IMR-90 (cell line): ENCODE measurements around the gene GPR15LG. TPM values are rescaled to one million over a fixed set of nuclear protein-coding genes. Genes with fewer than 3 reads are reported as not detected.

Experiments
- ATAC-seq: fragments of 200-7000 bp; cut with Tn5 transposase; 2 replicates; pipeline ENCODE4 v1.9.1; 2020; ENCODE audit warnings: low read depth, mild to moderate bottlenecking, moderate library complexity
- BruUV-seq: library from RNA; stranded (reverse); fragments of 400-500 nt; replicated peaks from 2 replicates; lab custom pipeline; 2021; lab: Mats Ljungman, UMichigan
- CTCF ChIA-PET: fragments of 300-600 bp; formaldehyde crosslinking; extraction: SDS; loops from one replicate; lab custom pipeline; 2021; ENCODE audit warnings: antibody characterized with exemption; lab: Yijun Ruan, JAX
- POLR2A ChIA-PET: fragments of 300-600 bp; sonication (Branson Sonifier 250); formaldehyde crosslinking; loops from one replicate; lab custom pipeline; 2022; ENCODE audit warnings: antibody characterized with exemption; ENCODE audit not compliant: unreplicated experiment; lab: Charles Lee
- DNase-seq: peaks from one replicate; pipeline ENCODE4 v3.0.0; 2013
- H2AFZ ChIP-seq: replicated peaks from 2 replicates; pipeline ENCODE3; 2013; ENCODE audit warnings: low read length, mild to moderate bottlenecking; ENCODE audit not compliant: poor library complexity
- H2AK5ac ChIP-seq: 2 replicates; pipeline ENCODE4 v1.6.1; 2013; ENCODE audit warnings: low read depth, low read length, inconsistent platforms
- H2AK9ac ChIP-seq: replicated peaks from 2 replicates; pipeline ENCODE3; 2013; ENCODE audit warnings: mild to moderate bottlenecking, low read depth, low read length, moderate library complexity; ENCODE audit not compliant: poor library complexity
- H2BK120ac ChIP-seq: 2 replicates; pipeline ENCODE4 v1.6.1; 2013; ENCODE audit warnings: low read depth, low read length, inconsistent platforms
- H2BK15ac ChIP-seq: 3 replicates; pipeline ENCODE4 v1.6.1; 2013; ENCODE audit warnings: low read depth, low read length, inconsistent platforms
- H2BK20ac ChIP-seq: 2 replicates; pipeline ENCODE4 v1.6.1; 2013; ENCODE audit warnings: low read depth, mild to moderate bottlenecking, inconsistent platforms, low read length, moderate library complexity
- H2BK5ac ChIP-seq: 2 replicates; pipeline ENCODE4 v1.6.1; 2013; ENCODE audit warnings: mild to moderate bottlenecking, low read depth, low read length, inconsistent platforms; ENCODE audit not compliant: poor library complexity, severe bottlenecking
- H3K14ac ChIP-seq: replicated peaks from 2 replicates; pipeline ENCODE4 v1.6.1; 2013; ENCODE audit warnings: low read depth, low read length, inconsistent platforms
- H3K18ac ChIP-seq: 2 replicates; pipeline ENCODE4 v1.6.1; 2013; ENCODE audit warnings: low read depth, low read length, control low read depth
- H3K23ac ChIP-seq: 2 replicates; pipeline ENCODE4 v1.6.1; 2013; ENCODE audit warnings: low read depth, low read length, inconsistent platforms
- H3K27ac ChIP-seq: 2 replicates; pipeline ENCODE4 v1.5.1; 2013; ENCODE audit warnings: mild to moderate bottlenecking, control low read depth, low read length; ENCODE audit not compliant: insufficient read depth
- H3K27me3 ChIP-seq: 2 replicates; pipeline ENCODE4 v1.6.1; 2013; ENCODE audit warnings: low read length; ENCODE audit not compliant: control insufficient read depth, insufficient read depth
- H3K36me3 ChIP-seq: 2 replicates; pipeline ENCODE4 v1.6.1; 2013; ENCODE audit warnings: low read length, mixed read lengths; ENCODE audit not compliant: control insufficient read depth, insufficient read depth
- H3K4ac ChIP-seq: 2 replicates; pipeline ENCODE4 v1.6.1; 2013; ENCODE audit warnings: low read depth, low read length, inconsistent platforms
- H3K4me1 ChIP-seq: 2 replicates; pipeline ENCODE4 v1.6.1; 2013; ENCODE audit warnings: low read length, mixed read lengths; ENCODE audit not compliant: control insufficient read depth, insufficient read depth
- H3K4me2 ChIP-seq: 2 replicates; pipeline ENCODE4 v1.6.1; 2013; ENCODE audit warnings: low read depth, mild to moderate bottlenecking, control low read depth, low read length, moderate library complexity
- H3K4me3 ChIP-seq: 2 replicates; pipeline ENCODE4 v1.5.1; 2013; ENCODE audit warnings: low read depth, mild to moderate bottlenecking, control low read depth, low read length, moderate library complexity; ENCODE audit not compliant: insufficient read depth
- H3K56ac ChIP-seq: 2 replicates; pipeline ENCODE4 v1.6.1; 2013; ENCODE audit warnings: low read length, inconsistent platforms; ENCODE audit not compliant: insufficient read depth; ENCODE audit errors: extremely low read depth
- H3K79me1 ChIP-seq, 2 experiments: 2 replicates each; pipeline ENCODE4 v1.6.1; 2013; ENCODE audit warnings: low read length in 2 of 2, inconsistent platforms in 1 of 2, low read depth in 1 of 2
- H3K9ac ChIP-seq: 2 replicates; pipeline ENCODE4 v1.6.1; 2013; ENCODE audit warnings: low read depth, low read length, control low read depth
- H3K9me1 ChIP-seq: 2 replicates; pipeline ENCODE4 v1.6.1; 2013; ENCODE audit warnings: low read length, inconsistent platforms; ENCODE audit not compliant: insufficient read depth
- H3K9me3 ChIP-seq: 2 replicates; pipeline ENCODE4 v1.6.1; 2013; ENCODE audit warnings: low read length; ENCODE audit not compliant: control insufficient read depth, insufficient read depth
- H4K20me1 ChIP-seq: 2 replicates; pipeline ENCODE4 v1.6.1; 2013; ENCODE audit warnings: low read length, inconsistent platforms; ENCODE audit not compliant: insufficient read depth
- H4K5ac ChIP-seq: 2 replicates; pipeline ENCODE4 v1.6.1; 2013; ENCODE audit warnings: mild to moderate bottlenecking, low read depth, low read length, control low read depth
- H4K8ac ChIP-seq, 2 experiments: 2 replicates each; pipeline ENCODE4 v1.6.1; 2013; ENCODE audit warnings: low read depth in 2 of 2, low read length in 2 of 2, control low read depth in 1 of 2, inconsistent platforms in 1 of 2
- H4K91ac ChIP-seq: 2 replicates; pipeline ENCODE4 v1.6.1; 2013; ENCODE audit warnings: low read depth, low read length, inconsistent platforms; ENCODE audit not compliant: insufficient read depth
- BHLHE40 ChIP-seq: fragments of 150-350 bp; IDR thresholded peaks from 2 replicates; pipeline ENCODE4 v1.6.1; 2016; ENCODE audit warnings: mild to moderate bottlenecking, low read depth, low read length
- CEBPB ChIP-seq: IDR thresholded peaks from 2 replicates; pipeline ENCODE4 v1.6.1; 2012; ENCODE audit warnings: low read depth, low read length, improper control_type of control experiment
- CHD1 ChIP-seq: IDR thresholded peaks from 2 replicates; pipeline ENCODE4 v1.6.1; 2012; ENCODE audit warnings: low read depth, low read length, improper control_type of control experiment
- CTCF ChIP-seq: conservative IDR thresholded peaks from 2 replicates; pipeline ENCODE4 v1.5.1; 2012; ENCODE audit warnings: mild to moderate bottlenecking, low read depth, low read length, improper control_type of control experiment
- ELK1 ChIP-seq: fragments of 150-350 bp; IDR thresholded peaks from 2 replicates; pipeline ENCODE4 v1.6.1; 2016; ENCODE audit warnings: low read depth, mild to moderate bottlenecking, low read length, moderate library complexity, borderline replicate concordance
- FOS ChIP-seq: fragments of 150-350 bp; IDR thresholded peaks from 2 replicates; pipeline ENCODE4 v1.6.1; 2016; ENCODE audit warnings: low read depth, low read length
- MXI1 ChIP-seq: IDR thresholded peaks from 2 replicates; pipeline ENCODE4 v1.6.1; 2012; ENCODE audit warnings: low read depth, mild to moderate bottlenecking, low read length, moderate library complexity, borderline replicate concordance
- POLR2A ChIP-seq: IDR thresholded peaks from 2 replicates; pipeline ENCODE4 v1.6.1; 2012; ENCODE audit warnings: mild to moderate bottlenecking, low read depth, low read length
- RCOR1 ChIP-seq: IDR thresholded peaks from 2 replicates; pipeline ENCODE4 v1.6.1; 2012; ENCODE audit warnings: mild to moderate bottlenecking, low read length, improper control_type of control experiment; ENCODE audit not compliant: insufficient replicate concordance
- RFX5 ChIP-seq: IDR thresholded peaks from 2 replicates; pipeline ENCODE4 v1.8.0; 2012; ENCODE audit warnings: low read depth, mild to moderate bottlenecking, low read length, moderate library complexity
- SMC3 ChIP-seq: fragments of 150-350 bp; IDR thresholded peaks from 2 replicates; pipeline ENCODE4 v1.6.1; 2016; ENCODE audit warnings: low read depth, mild to moderate bottlenecking, antibody characterized with exemption, low read length, moderate library complexity
- WGBS, 2 experiments: methylation state at CpG; one replicate each; pipeline versions ENCODE4 v1.1.5 to v1.1.7; 2013; ENCODE audit warnings: missing lambda C conversion rate in 2 of 2; ENCODE audit not compliant: insufficient read length in 1 of 2; ENCODE audit errors: extremely low coverage in 2 of 2; 5-methylcytosine and 5-hydroxymethylcytosine counted together
- dilution Hi-C: fragments of 300-500 bp; cut with HindIII; formaldehyde crosslinking; loops from one replicate; pipeline ENCODE4 v1.14.3; 2018; ENCODE audit warnings: low sequenced_read_pairs; ENCODE audit not compliant: unreplicated experiment
- in situ Hi-C: fragments of 300-500 bp; cut with MboI; formaldehyde crosslinking; loops from 3 replicates; pipeline ENCODE4 v1.14.3; 2019; ENCODE audit warnings: low sequenced_read_pairs, inconsistent platforms, mixed read lengths
- intact Hi-C: fragments of 100-400 bp; cut with micrococcal nuclease; formaldehyde crosslinking; loops from 2 replicates; pipeline ENCODE4 v1.10.0; 2022
- polyA plus RNA-seq, 3 experiments: library from polyadenylated mRNA; depleted of rRNA; stranded (reverse); fragments of >200 nt; gene quantifications; 2 replicates each; pipeline ENCODE4 v1.2.3, GENCODE V29; 2012; ENCODE audit warnings: low replicate concordance in 1 of 3
- total RNA-seq: library from RNA; depleted of rRNA; stranded (reverse); fragments of >200 nt; gene quantifications from 2 replicates; pipeline ENCODE4 v1.2.3, GENCODE V29; 2012
- TF ChIP-seq, protein P1 (sequence below): fragments of 150-350 bp; IDR thresholded peaks from 2 replicates; pipeline ENCODE4 v1.6.1; 2017; ENCODE audit warnings: mild to moderate bottlenecking, antibody characterized with exemption, low read length, low read depth

GPR15LG gene
- total and polyA plus RNA-seq, 2 of the 4 experiments (the other 2 are of a cell fraction) = not detected

DNA sequence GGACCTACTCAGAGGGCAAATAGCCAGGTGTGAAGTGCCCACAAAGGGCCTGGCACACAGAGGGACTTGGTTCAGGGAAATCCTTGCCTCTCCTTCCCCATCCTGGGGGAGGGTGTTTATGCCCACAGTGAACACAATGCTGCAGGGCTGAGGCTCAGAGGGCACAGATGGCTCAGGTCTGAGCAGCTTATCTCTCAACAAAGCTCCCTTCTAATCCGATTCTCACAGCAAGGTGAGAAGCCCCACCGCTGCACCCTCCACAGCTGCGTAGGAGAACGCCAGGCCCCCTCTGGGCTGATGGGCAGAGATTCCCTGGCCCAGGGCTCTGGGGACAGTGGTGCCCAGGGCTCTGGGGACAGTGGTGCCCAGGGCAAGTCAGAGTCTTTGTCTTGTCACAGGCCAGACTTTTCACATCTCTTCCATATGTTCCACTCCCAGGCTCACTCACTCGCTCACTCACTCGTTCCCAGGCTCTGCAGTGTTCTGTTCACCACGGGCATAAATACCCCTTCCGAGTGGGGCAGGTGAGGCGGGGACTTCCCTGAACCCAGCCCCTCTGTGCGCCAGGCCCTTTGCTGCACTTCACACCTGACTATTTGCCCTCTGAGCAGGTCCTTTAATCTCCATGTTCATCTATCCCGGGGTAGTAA is 12.1 kb downstream of the GPR15LG start:
- Histone ChIP-seq H3K36me3 (no peaks in the 10 kb centered on the region), H2BK20ac (no peak overlapping the region), H2AK5ac (no peak overlapping the region), H4K20me1 (no peaks in the 10 kb centered on the region), H3K4me3 (no peak overlapping the region), H2AFZ (no peak overlapping the region), H3K14ac (no peak overlapping the region), H3K23ac (no peak overlapping the region), H3K27ac (no peak overlapping the region), H3K4me2 (no peak overlapping the region), H3K4me1 (no peaks in the 10 kb centered on the region), H4K8ac (no peak overlapping the region), H3K9me3 (no peaks in the 10 kb centered on the region), H2AK9ac (no peak overlapping the region), H4K91ac (no peak overlapping the region), H3K27me3 (no peaks in the 10 kb centered on the region; the same call in 1 of the 2 replicates), H3K56ac (no peak overlapping the region), H3K18ac (no peak overlapping the region), H3K9me1 (peaks cover 8% of the 10 kb centered on the region), H3K9ac (no peak overlapping the region), H4K5ac (no peak overlapping the region), H2BK120ac (no peak overlapping the region), H2BK5ac (no peak overlapping the region), H3K79me1 (no peaks in the 10 kb centered on the region), H2BK15ac (no peak overlapping the region), H3K4ac (no peak overlapping the region)
- DNase-seq (no peak), ATAC-seq (no peak)
- no peak for TF ChIP-seq ELK1
- TF ChIP-seq SMC3 = no peak
- no peak for TF ChIP-seq CHD1
- TF ChIP-seq, protein P1, sequence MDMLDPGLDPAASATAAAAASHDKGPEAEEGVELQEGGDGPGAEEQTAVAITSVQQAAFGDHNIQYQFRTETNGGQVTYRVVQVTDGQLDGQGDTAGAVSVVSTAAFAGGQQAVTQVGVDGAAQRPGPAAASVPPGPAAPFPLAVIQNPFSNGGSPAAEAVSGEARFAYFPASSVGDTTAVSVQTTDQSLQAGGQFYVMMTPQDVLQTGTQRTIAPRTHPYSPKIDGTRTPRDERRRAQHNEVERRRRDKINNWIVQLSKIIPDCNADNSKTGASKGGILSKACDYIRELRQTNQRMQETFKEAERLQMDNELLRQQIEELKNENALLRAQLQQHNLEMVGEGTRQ = no peak
- no peak for TF ChIP-seq RFX5
- no peak for TF ChIP-seq RCOR1
- no peak for TF ChIP-seq CEBPB
- TF ChIP-seq POLR2A = no peak
- TF ChIP-seq CTCF = no peak
- TF ChIP-seq BHLHE40 = no peak
- no peak for TF ChIP-seq FOS
- no peak for TF ChIP-seq MXI1
- intact Hi-C loops = no loop called here
- ChIA-PET CTCF (no interaction called here), POLR2A (no interaction called here)
- no TSS peak for BruUV-seq
- dilution Hi-C loops = no loop called here
- in situ Hi-C loops = no loop called here
- 80% methylated on average over 1 of the region's 11 CpGs; no CpG with 5 or more reads in 1 of the 2 experiments for WGBS, 2 experiments
